Activated naive CD8-positive, alpha-beta T cell treated with anti-CD3 and anti-CD28 coated beads, Interleukin-2, amount 50 U/mL, for 24 hours (primary cell): ENCODE data around the gene ETV2.

Experiments used
- ATAC-seq: fragments of 150-1000 bp; cut with Tn5 transposase; one replicate; pipeline ENCODE4 v1.10.0; 2021
- DNase-seq: peaks from one replicate; pipeline ENCODE4 v3.0.0; 2021
- H3K27ac Mint-ChIP-seq: one replicate; pipeline ENCODE4 v1.8.0; 2021; ENCODE audit warnings: mild to moderate bottlenecking, mixed read lengths
- H3K27me3 Mint-ChIP-seq: one replicate; pipeline ENCODE4 v1.8.0; 2021; ENCODE audit warnings: mixed read lengths
- H3K36me3 Mint-ChIP-seq: one replicate; pipeline ENCODE4 v1.8.0; 2021; ENCODE audit warnings: low read depth, mixed read lengths
- H3K4me1 Mint-ChIP-seq: one replicate; pipeline ENCODE4 v1.8.0; 2021; ENCODE audit warnings: mixed read lengths
- H3K4me3 Mint-ChIP-seq: one replicate; pipeline ENCODE4 v1.8.0; 2021; ENCODE audit warnings: mild to moderate bottlenecking, moderate library complexity, mixed read lengths
- H3K9me3 Mint-ChIP-seq: one replicate; pipeline ENCODE4 v1.8.0; 2021; ENCODE audit warnings: mixed read lengths

Gene ETV2

DNA sequence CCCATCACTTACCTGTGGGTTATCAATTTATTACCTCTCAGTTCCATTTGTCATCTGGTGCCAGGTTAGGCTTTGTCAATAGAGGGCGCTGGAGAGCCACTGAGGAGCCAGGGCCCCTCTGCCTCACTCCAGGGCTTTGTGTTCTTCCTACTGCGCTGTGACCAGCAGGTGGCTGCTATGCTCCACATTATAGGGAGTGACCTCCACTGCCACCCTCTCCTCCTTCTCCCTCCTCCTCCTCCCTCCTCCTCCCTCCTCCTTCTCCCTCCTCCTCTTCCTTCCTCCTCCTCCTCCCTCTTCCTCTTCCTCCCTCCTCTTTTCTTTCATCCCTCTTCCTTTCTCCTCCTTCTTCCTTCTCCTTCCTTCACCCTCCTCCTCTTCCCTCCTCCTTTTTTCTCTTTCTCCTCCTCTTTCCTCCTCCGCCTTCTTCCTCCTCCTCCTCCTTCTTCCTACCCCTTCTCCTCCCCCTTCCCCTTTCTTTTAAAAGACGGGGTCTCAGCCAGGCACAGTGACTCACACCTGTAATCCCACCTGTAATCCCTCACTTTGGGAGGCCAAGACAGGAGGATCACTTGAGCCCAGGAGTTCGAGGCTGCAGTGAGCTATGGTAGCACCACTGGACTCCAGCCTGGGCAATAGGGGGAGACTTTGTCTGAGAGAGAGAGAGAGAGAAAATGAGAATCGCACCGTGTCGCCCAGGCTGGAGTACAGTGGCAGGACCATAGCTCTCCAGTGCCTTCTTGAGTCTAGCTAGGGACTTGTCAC, 52.5 kb downstream of the ETV2 start:
- Mint-ChIP-seq H3K9me3 (no peaks in the 10 kb centered on the region), H3K27ac (peak overlapping the region; percentile 62), H3K4me1 (peaks cover 25% of the 10 kb centered on the region), H3K4me3 (no peak overlapping the region), H3K27me3 (no peaks in the 10 kb centered on the region), H3K36me3 (no peaks in the 10 kb centered on the region)
- ATAC-seq (peak; percentile 99), DNase-seq (peak; percentile 91)
